NCI-H128 (cell line): ENCODE measurements around the gene RNF125.
"Not testable (repeated sequence)": the region's sequence is repeated elsewhere in the genome, so short reads cannot be mapped to it uniquely, and the experiment has no call there.

Source experiments
- DNase-seq: peaks from one replicate; lab custom pipeline; 2025; ENCODE audit not compliant: unreplicated experiment; lab: John Stamatoyannopoulos, UW

The RNF125 gene

DNA sequence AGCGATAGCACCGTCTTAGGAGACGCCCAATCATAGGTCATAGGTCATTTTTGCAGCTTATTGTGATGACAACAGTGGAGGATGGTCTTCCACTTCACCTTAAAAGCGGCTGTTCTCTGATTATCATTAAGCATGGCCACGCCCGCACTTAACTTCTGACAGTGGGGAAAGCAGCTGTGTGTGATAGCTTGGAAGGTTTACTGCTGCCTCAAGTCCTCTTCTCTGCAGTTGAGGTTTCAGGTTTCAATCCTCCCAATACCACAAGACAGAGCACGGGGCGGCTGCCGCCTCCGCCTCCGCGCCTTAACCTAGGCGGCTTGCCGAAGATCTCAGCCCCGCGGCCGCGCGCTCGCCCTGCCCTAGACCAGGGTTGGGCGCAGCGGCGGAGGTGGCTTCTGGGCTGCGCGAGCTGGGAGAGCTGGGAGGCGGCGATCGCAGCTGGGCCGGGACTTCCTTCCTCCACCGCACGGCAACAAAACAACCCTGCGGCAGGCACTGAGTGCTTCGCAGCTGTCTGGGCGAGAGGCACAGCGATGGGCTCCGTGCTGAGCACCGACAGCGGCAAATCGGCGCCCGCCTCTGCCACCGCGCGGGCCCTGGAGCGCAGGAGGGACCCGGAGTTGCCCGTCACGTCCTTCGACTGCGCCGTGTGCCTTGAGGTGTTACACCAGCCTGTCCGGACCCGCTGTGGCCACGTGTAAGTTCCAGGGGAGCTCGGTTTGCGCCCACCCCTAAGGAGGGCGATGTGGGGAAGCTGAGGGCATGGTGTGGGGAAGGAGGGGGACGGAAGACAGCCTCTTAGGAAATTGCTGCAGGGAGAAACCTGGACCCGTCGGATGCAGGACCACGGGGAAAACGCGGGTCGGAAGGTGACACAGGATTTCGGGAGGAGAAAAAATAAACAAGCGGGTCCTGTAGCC lies at the start of gene RNF125:
Gene RNF125, plus strand, starts transcription at position 495 of the 920 bp plus-strand sequence. Its CDS starts 39 bp downstream, at position 534.
- DNase-seq: peak; percentile 67

GRCh38 chr18:31970617-31971016 lies 48.0 kb upstream of the RNF125 start:
- DNase-seq: no peak

DNA sequence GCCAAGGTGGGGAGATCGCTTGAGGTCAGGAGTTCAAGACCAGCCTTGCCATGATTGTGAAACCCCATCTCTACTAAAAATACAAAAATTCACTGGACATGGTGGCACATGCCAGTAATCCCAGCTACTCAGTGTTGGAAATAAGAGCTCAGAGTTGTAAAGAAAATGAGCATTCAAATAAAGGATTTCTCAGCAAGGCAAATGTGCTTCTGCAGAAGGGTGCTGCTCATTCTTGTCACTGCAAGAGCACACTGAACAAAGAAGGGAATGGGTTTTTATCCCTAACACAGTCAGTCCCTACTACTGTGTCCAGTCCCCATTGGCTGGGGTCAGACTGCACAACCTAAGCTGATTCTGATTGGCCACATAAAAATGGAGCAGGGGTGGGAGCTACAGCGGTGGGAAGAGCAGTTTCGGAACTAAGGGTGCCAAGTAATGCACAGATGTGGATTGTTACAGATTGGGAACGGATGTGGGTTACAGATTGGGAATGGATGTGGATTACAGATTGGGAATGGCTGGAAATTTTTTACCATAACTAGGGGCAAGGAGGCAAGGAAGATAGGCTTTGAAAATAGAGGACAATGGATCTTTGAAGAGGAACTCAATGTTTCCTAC lies 44.6 kb upstream of the RNF125 start:
- no peak for DNase-seq

DNA sequence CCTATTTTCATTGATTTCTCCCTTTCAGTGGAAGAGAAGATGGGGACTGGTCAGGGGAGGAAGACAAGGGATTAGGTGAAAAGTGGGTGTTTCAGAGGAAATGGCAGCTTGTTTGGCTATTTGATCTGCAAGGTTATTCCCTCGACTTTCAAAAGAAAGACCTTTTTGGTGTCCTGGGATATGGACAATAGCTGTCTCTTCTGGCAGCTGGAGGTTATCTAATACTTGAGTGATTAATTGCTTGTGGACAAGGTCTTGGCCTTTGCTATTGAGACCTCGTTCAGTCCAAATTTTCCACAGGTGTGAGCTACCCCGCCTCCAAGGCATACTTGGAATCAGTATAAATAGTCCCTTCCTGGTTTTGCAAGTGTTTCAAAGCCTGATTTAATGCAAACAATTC lies 42.4 kb upstream of the RNF125 start:
- no peak for DNase-seq

DNA sequence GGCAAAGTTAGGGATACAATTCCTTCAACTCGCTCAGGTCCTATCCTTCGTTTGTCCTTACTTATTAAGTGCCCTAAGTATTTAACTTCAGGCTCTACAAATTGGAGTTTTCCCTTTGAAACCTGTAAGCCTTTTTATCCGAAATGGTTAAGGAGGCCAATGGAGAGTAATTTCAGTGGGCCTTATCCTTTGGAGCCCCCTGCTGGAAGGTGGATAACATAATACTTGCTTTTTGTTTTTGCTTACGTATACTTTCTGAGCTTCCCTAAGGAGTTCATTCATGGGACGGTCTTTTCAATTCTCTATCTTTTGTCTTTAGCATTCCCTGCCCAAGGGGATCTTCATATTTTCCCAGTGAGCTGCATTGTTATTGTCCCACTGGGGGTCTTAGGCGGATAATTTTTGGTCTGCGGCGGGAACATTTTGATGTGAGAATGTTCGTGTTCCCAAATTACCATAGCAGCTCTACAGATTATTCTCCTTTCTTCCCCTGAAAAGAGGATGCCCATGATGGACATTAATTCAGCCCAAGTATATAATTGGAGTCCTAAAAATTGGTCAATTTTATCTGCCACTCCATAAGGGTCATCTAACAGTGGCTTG lies 41.3 kb upstream of the RNF125 start:
- no peak for DNase-seq

GRCh38 chr18:31978616-31979015 lies 40.0 kb upstream of the RNF125 start:
- no peak for DNase-seq

GRCh38 chr18:31979714-31980113 lies 38.9 kb upstream of the RNF125 start:
- no peak for DNase-seq

GRCh38 chr18:31980863-31981262 lies 37.8 kb upstream of the RNF125 start:
- no peak for DNase-seq

GRCh38 chr18:31983020-31983419 lies 35.6 kb upstream of the RNF125 start:
- DNase-seq: no peak

DNA sequence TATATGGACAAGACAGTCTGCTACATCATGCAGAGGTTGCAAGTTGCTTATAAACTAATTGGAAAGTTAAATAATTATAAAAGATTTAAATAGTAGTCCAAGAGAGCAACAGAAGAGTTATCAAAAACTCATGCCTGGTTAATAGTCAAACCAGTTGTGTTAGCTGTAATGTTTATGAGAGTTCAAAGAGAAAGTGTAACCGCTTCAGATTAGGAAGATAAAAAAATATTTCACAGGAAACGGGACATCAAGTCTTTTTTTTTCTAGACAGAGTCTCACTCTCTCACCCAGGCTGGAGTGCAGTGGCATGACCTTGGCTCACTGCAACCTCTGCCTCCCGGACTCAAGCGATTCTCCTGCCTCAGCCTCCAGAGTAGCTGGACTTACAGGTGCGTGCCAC lies 34.6 kb upstream of the RNF125 start:
- DNase-seq: no peak

DNA sequence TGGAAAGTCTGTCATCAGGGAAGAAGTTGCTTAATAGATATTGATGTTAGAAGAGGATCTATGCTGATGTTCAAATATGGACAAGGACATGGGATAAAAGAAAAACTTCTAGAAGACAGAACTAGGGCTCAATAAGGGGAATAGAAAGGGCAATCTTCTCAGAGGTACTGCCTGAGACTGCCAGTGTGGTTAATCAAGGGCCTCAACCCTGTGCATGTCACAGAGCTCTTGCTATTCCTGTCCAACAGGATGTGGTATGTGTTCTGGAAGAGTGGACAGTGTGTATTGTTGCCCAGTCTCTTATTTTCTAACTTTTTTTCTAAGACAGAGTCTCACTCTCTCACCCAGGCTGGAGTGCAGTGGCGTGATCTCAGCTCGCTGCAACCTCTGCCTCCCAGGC lies 27.8 kb upstream of the RNF125 start:
- DNase-seq: no peak

DNA sequence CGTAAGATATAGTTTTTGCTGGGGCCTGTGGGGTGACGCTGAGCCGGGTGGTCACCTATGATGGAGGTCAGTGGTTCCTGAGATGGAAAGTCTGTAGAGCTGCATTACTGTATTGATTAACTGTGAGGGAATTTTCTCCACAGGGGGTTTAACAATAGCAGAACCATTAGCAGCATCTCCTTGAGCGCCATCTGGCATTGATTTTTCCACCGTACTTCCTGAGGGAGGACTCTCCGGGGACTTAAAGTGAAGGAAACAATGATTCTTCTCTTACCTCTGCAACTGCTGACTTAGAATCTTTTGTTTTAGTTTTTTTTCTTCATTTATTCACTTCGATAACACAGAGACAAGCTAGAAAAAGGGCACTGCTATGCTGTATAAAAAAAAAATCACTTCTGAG lies 22.6 kb upstream of the RNF125 start:
- no peak for DNase-seq

GRCh38 chr18:31998880-31999412 lies 19.7 kb upstream of the RNF125 start:
- no peak for DNase-seq

GRCh38 chr18:32001141-32001540 lies 17.5 kb upstream of the RNF125 start:
- DNase-seq: not testable (repeated sequence)

DNA sequence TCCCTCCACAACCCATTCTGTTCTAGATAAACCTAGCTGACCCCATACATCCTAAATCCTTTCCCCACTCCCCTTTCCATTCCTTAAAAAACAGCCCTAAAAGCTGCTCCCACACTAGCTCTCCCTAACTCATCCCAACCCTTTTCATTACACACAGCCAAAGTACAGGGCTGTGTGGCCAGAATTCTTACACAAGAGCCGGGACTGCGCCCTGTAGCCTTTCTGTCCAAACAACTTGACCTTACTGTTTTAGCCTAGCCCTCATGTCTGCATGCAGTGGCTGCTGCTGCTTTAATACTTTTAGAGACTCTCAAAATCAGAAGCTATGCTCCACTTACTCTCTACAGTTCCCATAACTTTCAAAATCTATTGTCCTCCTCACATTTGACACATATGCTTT lies 14.8 kb upstream of the RNF125 start:
- not testable (repeated sequence) for DNase-seq

- no peak for DNase-seq
Measured at GRCh38 chr18:32010124-32010721, 8.4 kb upstream of the RNF125 start.

DNA sequence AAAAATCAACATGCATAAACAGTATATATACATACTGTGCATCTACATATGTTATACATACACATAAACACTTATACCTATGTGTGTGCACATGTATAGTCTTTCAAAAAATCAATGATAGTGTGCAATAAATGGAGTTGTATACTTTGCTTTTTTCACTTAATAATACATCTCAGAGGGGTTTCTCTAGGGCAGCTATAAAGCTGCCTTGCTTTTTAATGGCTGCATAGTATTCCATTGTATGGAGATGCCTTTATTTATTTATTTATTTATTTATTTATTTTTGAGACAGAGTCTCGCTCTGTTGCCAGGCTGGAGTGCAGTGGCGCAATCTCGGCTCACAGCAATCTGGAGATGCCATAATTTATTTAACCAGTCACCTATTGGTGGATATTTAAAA lies 7.4 kb upstream of the RNF125 start:
- DNase-seq: no peak

GRCh38 chr18:32019251-32019948 lies 775 bp downstream of the RNF125 start:
- no peak for DNase-seq

GRCh38 chr18:32019949-32020625 lies 1.5 kb downstream of the RNF125 start:
- not testable (repeated sequence) for DNase-seq
